Stimulated activated memory B cell treated with anti-CD40 and anti-IgM and Interleukin-4, amounts not matched to agents 10 μg/mL and 1 μg/mL and 100 μg/mL, for 72 hours (primary cell): Measurements from ENCODE around the gene CLCNKA.
"Not testable (repeated sequence)": the region's sequence is repeated elsewhere in the genome, so short reads cannot be mapped to it uniquely, and the experiment has no call there.

ENCODE experiments used
- ATAC-seq: fragments of 150-1000 bp; cut with Tn5 transposase; 2 replicates; pipeline ENCODE4 v1.10.0; 2021
- H3K27ac Mint-ChIP-seq: one replicate; pipeline ENCODE4 v1.8.0; 2022; ENCODE audit warnings: mild to moderate bottlenecking, mixed read lengths
- H3K27me3 Mint-ChIP-seq: one replicate; pipeline ENCODE4 v1.8.0; 2022; ENCODE audit warnings: mixed read lengths
- H3K36me3 Mint-ChIP-seq: one replicate; pipeline ENCODE4 v1.8.0; 2022; ENCODE audit warnings: mixed read lengths
- H3K4me1 Mint-ChIP-seq: one replicate; pipeline ENCODE4 v1.8.0; 2022; ENCODE audit warnings: mixed read lengths
- H3K4me3 Mint-ChIP-seq: one replicate; pipeline ENCODE4 v1.8.0; 2022; ENCODE audit warnings: mild to moderate bottlenecking, moderate library complexity, mixed read lengths
- H3K9me3 Mint-ChIP-seq: one replicate; pipeline ENCODE4 v1.8.0; 2022; ENCODE audit warnings: mixed read lengths

CLCNKA gene

DNA sequence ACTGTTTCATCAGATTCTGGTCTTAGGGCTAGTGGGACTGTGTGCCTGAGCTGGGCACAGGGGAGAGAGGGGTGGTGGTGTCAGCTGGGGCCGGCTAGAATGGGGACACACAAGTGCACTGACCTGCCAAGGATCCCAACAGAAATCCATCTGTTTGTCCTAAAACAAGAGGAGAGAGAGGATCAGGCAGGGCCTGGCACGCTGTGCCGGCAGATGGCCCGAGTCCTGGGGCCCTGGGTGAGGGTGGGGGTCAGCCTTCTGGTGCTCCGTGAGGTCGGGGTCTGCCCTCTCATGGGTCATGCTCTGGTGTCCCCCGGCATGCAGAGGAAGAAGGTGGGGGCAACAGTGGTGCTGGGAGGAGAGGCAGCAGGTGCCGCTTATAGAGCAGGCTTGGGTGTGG lies 18.0 kb downstream of the CLCNKA start:
- not testable (repeated sequence) for H3K9me3 Mint-ChIP-seq, H3K27ac Mint-ChIP-seq, H3K4me3 Mint-ChIP-seq, H3K36me3 Mint-ChIP-seq, H3K4me1 Mint-ChIP-seq, ATAC-seq
- H3K27me3 Mint-ChIP-seq = peaks cover 47% of the 10 kb centered on the region

DNA sequence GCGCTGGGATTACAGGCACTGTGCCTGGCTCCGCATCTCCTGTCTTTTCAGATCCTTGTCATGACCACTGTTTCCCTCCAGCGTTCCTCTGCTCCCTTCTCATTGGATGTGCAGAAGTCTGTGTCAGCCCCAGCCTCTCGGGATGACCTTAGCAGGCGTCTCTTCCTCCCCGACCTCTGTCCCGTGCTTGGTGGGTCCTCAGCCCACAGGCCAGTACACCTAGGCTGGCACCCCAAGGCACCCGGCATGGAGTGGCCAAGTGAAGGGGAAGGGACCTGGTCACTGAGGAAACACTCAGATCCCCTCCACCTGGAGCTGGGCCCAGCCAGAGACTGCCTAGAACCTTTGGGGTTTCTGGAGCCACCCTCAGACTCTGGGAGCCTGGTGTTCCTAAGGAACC lies 19.4 kb downstream of the CLCNKA start:
- H3K27ac Mint-ChIP-seq = no peak overlapping the region
- no peak for ATAC-seq
- H3K4me3 Mint-ChIP-seq = no peak overlapping the region
- no peaks in the 10 kb centered on the region for H3K36me3 Mint-ChIP-seq
- H3K4me1 Mint-ChIP-seq = no peaks in the 10 kb centered on the region
- peaks cover 57% of the 10 kb centered on the region for H3K27me3 Mint-ChIP-seq
- H3K9me3 Mint-ChIP-seq = no peaks in the 10 kb centered on the region

DNA sequence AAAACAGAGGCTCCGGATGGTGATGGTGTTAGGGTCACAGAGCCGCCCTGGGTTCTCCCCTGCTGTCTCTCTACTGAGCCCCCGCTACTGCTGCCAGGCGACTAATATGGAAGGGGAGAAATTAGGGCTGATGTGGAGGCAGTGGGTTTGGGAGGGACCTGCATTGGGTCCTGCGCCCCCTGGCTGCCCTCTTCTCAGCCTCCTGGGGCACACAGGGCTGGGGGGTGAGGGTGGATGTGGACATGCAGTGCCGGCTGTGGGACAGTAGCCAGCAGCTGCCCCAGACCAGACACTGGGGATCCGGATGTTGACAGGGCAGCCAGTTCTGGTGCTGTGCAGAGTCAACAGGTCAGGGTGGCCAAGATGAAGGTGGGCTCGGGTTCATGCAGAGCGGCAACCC lies 20.3 kb downstream of the CLCNKA start:
- Mint-ChIP-seq H3K36me3 (no peaks in the 10 kb centered on the region), H3K4me3 (no peak overlapping the region), H3K9me3 (no peaks in the 10 kb centered on the region), H3K27ac (no peak overlapping the region), H3K27me3 (peaks cover 61% of the 10 kb centered on the region), H3K4me1 (no peaks in the 10 kb centered on the region)
- ATAC-seq = no peak

DNA sequence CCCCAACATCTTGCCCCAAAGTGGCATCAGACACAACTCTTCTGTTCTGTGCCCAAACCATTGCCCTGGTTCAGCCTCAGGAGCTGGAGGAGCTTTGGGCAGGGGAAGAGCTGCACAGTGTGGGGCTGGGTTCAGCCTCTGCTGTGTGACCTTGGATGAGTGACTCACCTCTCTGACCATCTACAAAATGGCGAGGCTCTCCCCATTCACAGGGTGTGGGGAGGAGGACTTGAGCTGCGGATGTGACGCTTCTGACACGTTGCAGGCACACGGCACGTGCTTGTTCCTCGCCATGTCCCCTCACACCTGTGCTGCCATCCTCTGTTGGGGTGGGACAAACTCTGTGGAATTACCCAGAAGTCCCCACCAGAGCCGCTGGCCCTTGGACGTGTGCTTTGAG lies 20.8 kb downstream of the CLCNKA start:
- H3K4me1 Mint-ChIP-seq, H3K36me3 Mint-ChIP-seq, ATAC-seq, H3K4me3 Mint-ChIP-seq, H3K27ac Mint-ChIP-seq, H3K9me3 Mint-ChIP-seq: not testable (repeated sequence)
- H3K27me3 Mint-ChIP-seq = peaks cover 61% of the 10 kb centered on the region

DNA sequence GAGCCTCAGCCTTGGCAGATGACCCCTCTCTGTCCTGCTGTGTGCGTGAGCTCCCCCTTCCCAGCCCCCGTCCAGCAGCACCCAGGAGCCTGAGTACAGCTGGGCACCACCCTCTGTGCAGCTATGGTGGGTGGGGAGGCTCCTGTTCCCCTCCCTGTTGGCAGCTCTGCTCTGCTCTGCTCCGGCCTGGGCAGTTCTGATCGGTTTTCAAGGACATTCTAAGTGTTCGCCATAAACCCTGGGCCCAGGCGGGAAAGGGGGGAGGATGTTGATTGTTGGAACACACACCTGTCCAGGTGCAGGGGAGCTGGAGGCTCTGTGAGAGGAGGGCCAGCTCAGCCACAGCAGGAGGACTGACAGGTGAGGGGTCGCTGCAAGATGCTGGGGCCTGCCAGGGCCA lies 21.7 kb downstream of the CLCNKA start, which contains the start of gene CLCNKB:
TSS of gene CLCNKB (plus strand) at position 262 of the 400 bp plus-strand sequence. CDS start 711 bp downstream, outside the sequence.
- Mint-ChIP-seq H3K36me3 (no peaks in the 10 kb centered on the region), H3K27me3 (peaks cover 65% of the 10 kb centered on the region), H3K27ac (no peak within 1 kb of the TSS), H3K9me3 (no peaks in the 10 kb centered on the region), H3K4me1 (no peaks in the 10 kb centered on the region), H3K4me3 (no peak within 1 kb of the TSS)
- ATAC-seq = no peak

DNA sequence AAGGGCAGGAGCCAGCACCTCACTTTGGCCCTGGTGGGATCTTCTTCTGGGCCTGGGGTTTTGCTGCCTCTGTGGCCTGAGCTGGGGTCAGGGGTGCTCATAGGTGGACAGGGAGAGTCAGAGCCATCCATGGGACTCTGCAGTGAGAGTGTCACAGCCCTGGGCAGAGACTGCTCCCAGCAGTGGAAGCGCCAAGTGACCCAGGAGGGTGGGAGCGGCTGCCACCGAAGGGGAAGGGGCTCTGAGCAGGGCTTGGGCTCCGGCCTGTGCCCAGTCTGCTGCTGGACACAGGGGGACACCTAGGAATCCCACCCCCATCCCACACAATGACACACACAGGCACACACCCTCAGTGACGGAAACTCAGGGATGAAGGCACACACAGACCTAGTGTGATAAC lies 22.1 kb downstream of the CLCNKA start:
- no peaks in the 10 kb centered on the region for H3K4me1 Mint-ChIP-seq

DNA sequence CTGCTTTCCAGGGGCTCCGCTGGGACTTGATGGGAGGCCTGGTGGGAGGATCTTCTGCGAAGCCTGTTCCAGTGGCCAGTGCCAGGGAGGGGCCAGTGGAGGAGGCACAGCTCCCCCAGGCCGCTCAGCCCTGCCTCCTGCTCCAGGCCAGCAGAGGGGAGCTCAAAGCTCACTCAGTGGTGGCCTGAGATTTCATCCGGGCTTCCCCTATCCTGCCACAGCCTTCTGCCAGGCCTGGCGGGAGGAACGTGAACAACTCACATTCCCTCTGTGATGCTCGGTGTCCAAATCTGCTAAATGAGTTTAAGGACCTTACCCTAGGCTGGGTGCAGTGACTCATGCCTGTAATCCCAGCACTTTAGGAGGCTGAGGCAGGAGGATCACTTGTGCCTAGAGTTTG lies 25.0 kb downstream of the CLCNKA start:
- Mint-ChIP-seq H3K27ac (no peak overlapping the region), H3K4me1 (no peaks in the 10 kb centered on the region), H3K27me3 (peaks cover 77% of the 10 kb centered on the region), H3K9me3 (no peaks in the 10 kb centered on the region), H3K36me3 (no peaks in the 10 kb centered on the region), H3K4me3 (no peak overlapping the region)
- no peak for ATAC-seq

More for the DNA sequence above, 22.1 kb downstream of the CLCNKA start:
- Mint-ChIP-seq H3K27ac (no peak overlapping the region), H3K27me3 (peaks cover 67% of the 10 kb centered on the region), H3K4me3 (no peak overlapping the region), H3K9me3 (no peaks in the 10 kb centered on the region), H3K36me3 (no peaks in the 10 kb centered on the region)
- ATAC-seq = no peak

DNA sequence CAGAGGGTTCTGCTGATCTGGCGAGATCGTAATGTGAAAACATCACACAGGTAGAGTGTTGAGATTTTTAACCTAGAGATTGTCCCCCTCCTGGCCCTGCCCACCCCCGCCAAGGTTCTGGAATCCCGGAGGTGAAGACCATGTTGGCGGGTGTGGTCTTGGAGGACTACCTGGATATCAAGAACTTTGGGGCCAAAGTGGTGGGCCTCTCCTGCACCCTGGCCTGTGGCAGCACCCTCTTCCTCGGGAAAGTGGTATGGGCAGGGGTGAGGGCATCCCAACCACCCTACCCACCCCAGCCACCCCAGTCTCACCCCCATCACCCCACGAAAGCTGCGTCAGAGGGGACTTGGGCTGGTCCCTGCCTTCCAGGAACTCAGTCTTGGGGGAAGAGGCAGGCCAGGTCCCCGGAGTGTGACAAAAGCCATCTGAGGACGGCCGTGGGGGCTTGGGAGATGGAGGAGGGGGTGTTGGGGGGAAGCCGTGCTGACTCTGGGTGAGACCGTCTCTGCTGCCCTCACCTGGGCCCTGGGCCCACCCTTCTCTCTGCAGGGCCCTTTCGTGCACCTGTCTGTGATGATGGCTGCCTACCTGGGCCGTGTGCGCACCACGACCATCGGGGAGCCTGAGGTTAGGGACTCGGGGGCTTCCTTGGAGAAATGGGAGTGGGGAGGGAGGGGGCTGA lies 26.1 kb downstream of the CLCNKA start:
- Mint-ChIP-seq H3K4me3 (no peak overlapping the region), H3K27me3 (peaks cover 77% of the 10 kb centered on the region), H3K36me3 (no peaks in the 10 kb centered on the region), H3K4me1 (no peaks in the 10 kb centered on the region), H3K27ac (no peak overlapping the region), H3K9me3 (no peaks in the 10 kb centered on the region)
- no peak for ATAC-seq

DNA sequence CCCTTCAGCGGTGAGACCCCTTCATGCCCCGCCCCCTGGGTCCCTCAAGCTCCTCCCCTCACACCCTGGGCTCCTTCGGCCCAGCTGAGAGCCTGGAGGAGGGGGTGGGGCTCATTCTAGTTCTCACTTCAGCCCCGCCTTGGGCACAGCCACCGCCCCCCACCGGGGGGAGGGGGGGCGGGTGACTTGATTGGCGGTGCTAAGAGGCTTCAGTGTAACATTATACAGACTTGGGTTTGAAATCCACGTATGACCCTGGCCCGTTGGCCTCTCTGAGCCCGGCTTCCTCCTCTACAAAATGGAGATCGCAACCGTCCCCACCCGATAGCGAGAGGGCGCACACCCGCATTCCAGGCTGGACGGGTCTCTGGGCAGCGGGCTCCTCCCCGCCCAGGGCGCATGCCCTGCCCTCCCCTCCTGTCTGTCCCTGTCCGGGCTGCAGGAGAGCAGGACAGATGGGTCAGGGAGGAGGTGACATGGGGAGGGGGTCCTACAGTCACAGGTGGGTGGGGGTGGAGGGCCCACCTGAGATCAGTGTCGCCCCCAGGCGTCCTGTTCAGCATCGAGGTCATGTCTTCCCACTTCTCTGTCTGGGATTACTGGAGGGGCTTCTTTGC lies 26.8 kb downstream of the CLCNKA start:
- no peak for ATAC-seq
- Mint-ChIP-seq H3K36me3 (no peaks in the 10 kb centered on the region), H3K27ac (no peak overlapping the region), H3K4me3 (peak overlapping the region; percentile 29), H3K4me1 (no peaks in the 10 kb centered on the region), H3K9me3 (no peaks in the 10 kb centered on the region), H3K27me3 (peaks cover 71% of the 10 kb centered on the region)

DNA sequence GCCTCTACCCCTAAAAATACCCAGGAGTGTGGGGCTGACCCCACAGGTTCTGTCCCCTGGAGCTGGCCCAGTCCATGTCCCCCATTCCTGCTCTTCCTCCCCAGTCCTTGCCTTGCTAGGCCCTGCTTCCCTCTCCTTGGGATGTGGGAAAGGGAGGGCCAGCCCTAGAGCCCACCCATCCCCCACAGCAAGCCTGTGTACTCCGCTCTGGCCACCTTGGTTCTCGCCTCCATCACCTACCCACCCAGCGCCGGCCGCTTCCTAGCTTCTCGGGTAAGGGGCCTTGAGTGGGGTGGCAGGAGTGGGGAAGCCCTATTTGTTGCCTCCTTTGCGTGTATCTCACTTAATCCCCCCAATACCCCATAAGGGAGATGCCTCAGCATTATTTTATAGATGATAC lies 28.5 kb downstream of the CLCNKA start:
- Mint-ChIP-seq H3K27me3 (peaks cover 64% of the 10 kb centered on the region), H3K4me1 (no peaks in the 10 kb centered on the region), H3K27ac (no peak overlapping the region), H3K36me3 (no peaks in the 10 kb centered on the region), H3K4me3 (no peak overlapping the region), H3K9me3 (no peaks in the 10 kb centered on the region)
- no peak for ATAC-seq

DNA sequence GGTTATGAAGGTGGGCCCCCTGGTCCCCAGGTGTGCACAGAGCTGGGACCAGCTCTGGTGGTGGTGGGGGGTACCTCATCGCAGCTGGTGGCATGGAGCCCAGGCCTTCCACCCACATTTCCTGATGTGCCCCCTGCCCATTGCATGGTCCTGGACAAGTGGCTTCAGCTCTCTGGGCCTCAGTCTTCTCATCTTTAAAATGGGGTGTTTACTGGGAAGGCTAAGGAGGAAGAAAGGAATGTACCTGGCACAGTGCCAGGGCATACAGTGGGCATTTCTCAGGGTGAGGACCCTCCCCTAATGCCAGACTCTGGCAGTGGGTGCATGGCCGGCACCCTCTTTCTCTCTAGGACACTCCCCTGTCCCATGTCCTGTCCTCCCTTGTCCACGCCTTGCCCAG lies 29.2 kb downstream of the CLCNKA start:
- no peaks in the 10 kb centered on the region for H3K36me3 Mint-ChIP-seq
- no peak for ATAC-seq
- no peak overlapping the region for H3K27ac Mint-ChIP-seq
- H3K9me3 Mint-ChIP-seq = no peaks in the 10 kb centered on the region
- H3K4me1 Mint-ChIP-seq = peaks cover 5% of the 10 kb centered on the region
- peaks cover 57% of the 10 kb centered on the region for H3K27me3 Mint-ChIP-seq
- H3K4me3 Mint-ChIP-seq = no peak overlapping the region

DNA sequence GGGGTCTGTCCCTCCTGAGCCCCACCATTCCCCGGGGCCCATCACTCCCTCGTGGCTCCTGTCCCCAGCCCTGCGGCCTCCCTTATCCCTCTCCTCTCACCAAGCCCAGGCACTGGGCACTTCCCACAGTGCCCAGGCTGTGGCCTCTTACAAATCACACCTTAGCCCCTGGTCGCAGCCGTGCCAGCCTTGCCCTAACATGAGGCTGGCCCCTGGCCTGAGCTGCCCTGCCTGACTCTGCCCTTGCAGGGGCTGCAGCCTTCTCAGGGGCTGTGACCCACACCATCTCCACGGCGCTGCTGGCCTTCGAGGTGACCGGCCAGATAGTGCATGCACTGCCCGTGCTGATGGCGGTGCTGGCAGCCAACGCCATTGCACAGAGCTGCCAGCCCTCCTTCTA lies 30.1 kb downstream of the CLCNKA start:
- peaks cover 47% of the 10 kb centered on the region for H3K27me3 Mint-ChIP-seq
- H3K27ac Mint-ChIP-seq, H3K9me3 Mint-ChIP-seq, H3K4me3 Mint-ChIP-seq, ATAC-seq, H3K36me3 Mint-ChIP-seq, H3K4me1 Mint-ChIP-seq: not testable (repeated sequence)

DNA sequence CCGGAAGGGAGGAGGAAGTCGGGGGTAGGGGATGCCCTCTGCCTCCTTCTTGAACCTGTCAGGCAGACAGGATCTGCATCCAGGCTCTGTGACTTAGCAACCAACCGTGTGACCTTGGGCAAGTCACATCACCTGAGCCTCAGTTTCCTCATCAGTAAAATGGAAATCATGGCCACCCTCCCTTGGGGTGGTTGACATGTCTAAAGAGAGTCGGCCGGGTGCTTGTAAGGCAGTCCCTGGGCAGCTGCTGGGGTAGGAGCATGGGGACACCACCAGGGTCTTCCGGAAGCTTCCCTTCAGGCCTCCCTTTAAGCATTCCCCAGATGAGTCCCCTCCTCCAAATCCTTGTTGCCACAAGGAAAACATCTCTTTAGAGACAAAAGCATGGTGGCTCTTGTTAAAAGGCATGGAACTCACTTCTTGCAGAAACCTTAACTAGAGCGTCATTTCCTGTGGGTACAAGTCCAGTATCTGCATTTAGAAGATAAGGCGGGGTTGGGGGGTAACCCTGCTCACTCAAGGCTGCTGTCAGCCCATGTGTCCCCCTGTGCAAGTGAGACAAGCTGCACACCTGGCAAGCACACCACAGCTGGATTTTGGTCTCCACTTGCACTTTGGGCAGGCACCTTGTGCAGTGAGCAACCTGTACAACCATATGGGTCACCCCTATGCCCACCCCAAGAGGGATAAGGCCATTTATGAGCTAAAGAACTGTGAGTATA lies 32.1 kb downstream of the CLCNKA start:
- Mint-ChIP-seq H3K4me1 (peaks cover 9% of the 10 kb centered on the region), H3K27ac (no peak overlapping the region), H3K36me3 (peaks cover 6% of the 10 kb centered on the region), H3K27me3 (peaks cover 42% of the 10 kb centered on the region), H3K9me3 (no peaks in the 10 kb centered on the region), H3K4me3 (no peak overlapping the region)
- no peak for ATAC-seq

DNA sequence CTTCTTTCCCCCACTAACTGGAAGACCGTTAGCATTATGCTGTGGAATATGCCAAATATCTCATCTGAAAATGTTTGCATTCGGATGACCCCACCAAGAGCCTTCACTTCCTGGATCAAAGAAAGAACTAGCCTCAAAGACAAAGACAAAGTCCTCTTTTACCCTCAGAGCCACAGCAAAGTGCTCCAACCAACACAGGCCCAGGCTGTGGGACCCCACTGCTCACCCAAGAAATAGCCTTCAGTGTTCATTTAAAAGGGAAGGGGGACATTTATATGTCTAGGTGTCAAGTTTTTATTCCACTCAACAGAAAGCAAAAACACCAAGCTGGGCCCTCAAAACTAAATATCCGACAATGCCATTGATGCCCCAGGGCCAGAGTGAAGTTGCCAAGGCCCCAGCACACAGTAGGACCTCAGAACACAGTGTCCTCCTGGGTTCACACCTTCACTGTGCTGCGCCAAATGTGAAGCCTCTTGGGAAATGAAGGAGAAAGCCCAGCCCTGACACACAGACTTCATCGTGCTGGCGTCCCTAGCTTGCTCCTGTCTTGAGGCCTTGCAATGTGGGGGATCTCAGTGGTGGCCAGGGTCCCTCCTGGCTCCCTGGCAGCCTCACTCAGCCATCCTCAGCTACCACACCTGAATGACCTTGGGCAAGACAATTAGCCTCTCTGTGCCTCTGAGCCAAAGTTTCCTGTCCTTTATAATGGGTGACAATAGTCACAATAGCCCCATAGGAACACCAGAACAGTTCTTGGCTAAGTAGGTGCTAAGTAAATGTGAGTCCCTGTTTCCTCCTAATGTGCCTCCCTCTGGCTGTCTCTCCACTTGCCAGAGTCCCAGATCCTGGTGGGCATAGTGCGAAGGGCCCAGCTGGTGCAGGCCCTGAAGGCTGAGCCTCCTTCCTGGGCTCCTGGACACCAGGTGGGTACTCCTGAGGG lies 33.0 kb downstream of the CLCNKA start:
- Mint-ChIP-seq H3K9me3 (no peaks in the 10 kb centered on the region), H3K36me3 (peaks cover 6% of the 10 kb centered on the region), H3K4me1 (peaks cover 9% of the 10 kb centered on the region), H3K27me3 (peaks cover 32% of the 10 kb centered on the region), H3K27ac (no peak overlapping the region), H3K4me3 (no peak overlapping the region)
- no peak for ATAC-seq
